ENCODE measurements around the gene BFSP2.
A peak's percentile ranks its signal among the peaks of the same experiment; 100 is the strongest.

The BFSP2 gene

GRCh38 chr3:133414021-133414392 lies 14.2 kb downstream of the BFSP2 start:
- H3K36me3 ChIP-seq (replicated peaks; ENCODE audit: low read depth, low read length) = no peaks in the 10 kb centered on the region
- TF ChIP-seq CTCF (IDR thresholded peaks at IDR 0.05; ENCODE audit: low read depth, low read length) (no peak), EZH2phosphoT487 (IDR thresholded peaks at IDR 0.05; ENCODE audit: low read depth) (no peak)
- no peak overlapping the region for H3K4me2 ChIP-seq (ENCODE audit: low read length)
- H3K4me1 ChIP-seq (ENCODE audit: low read length) = no peaks in the 10 kb centered on the region
- no peak overlapping the region for H2AFZ ChIP-seq (ENCODE audit: low read depth, low read length)
- no peaks in the 10 kb centered on the region for H3K79me2 ChIP-seq (ENCODE audit: low read length)
- H3K9ac ChIP-seq (ENCODE audit: low read length) = no peak overlapping the region
- H3K27ac ChIP-seq (ENCODE audit: low read length) = no peak overlapping the region
- no peak overlapping the region for H3K4me3 ChIP-seq (ENCODE audit: low read length)
- H4K20me1 ChIP-seq (ENCODE audit: insufficient read depth, low read length) = no peaks in the 10 kb centered on the region
- no peaks in the 10 kb centered on the region for H3K9me3 ChIP-seq (ENCODE audit: insufficient read depth, low read length)
- H3K27me3 ChIP-seq (ENCODE audit: low read depth, low read length) = peaks cover 23% of the 10 kb centered on the region

GRCh38 chr3:133418361-133418760 lies 18.5 kb downstream of the BFSP2 start:
- Histone ChIP-seq H3K27me3 (ENCODE audit: low read depth, low read length) (peaks cover 17% of the 10 kb centered on the region), H3K79me2 (ENCODE audit: low read length) (no peaks in the 10 kb centered on the region), H2AFZ (ENCODE audit: low read depth, low read length) (no peak overlapping the region), H3K9ac (ENCODE audit: low read length) (no peak overlapping the region), H3K36me3 (replicated peaks; ENCODE audit: low read depth, low read length) (no peaks in the 10 kb centered on the region), H3K27ac (ENCODE audit: low read length) (no peak overlapping the region), H3K4me3 (ENCODE audit: low read length) (no peak overlapping the region), H3K9me3 (ENCODE audit: insufficient read depth, low read length) (no peaks in the 10 kb centered on the region), H3K4me2 (ENCODE audit: low read length) (no peak overlapping the region), H3K4me1 (ENCODE audit: low read length) (peaks cover 4% of the 10 kb centered on the region; the same call in 1 of the 2 replicates), H4K20me1 (ENCODE audit: insufficient read depth, low read length) (no peaks in the 10 kb centered on the region)
- no peak for TF ChIP-seq EZH2phosphoT487 (IDR thresholded peaks at IDR 0.05; ENCODE audit: low read depth)
- no peak for TF ChIP-seq CTCF (IDR thresholded peaks at IDR 0.05; ENCODE audit: low read depth, low read length)

- Histone ChIP-seq H2AFZ (ENCODE audit: low read depth, low read length) (no peak overlapping the region), H3K4me1 (ENCODE audit: low read length) (peaks cover 7% of the 10 kb centered on the region), H3K79me2 (ENCODE audit: low read length) (no peaks in the 10 kb centered on the region), H3K9me3 (ENCODE audit: insufficient read depth, low read length) (no peaks in the 10 kb centered on the region), H3K27me3 (ENCODE audit: low read depth, low read length) (peaks cover 18% of the 10 kb centered on the region), H3K36me3 (replicated peaks; ENCODE audit: low read depth, low read length) (no peaks in the 10 kb centered on the region), H3K4me3 (ENCODE audit: low read length) (no peak overlapping the region), H3K4me2 (ENCODE audit: low read length) (no peak overlapping the region), H3K9ac (ENCODE audit: low read length) (no peak overlapping the region), H4K20me1 (ENCODE audit: insufficient read depth, low read length) (no peaks in the 10 kb centered on the region), H3K27ac (ENCODE audit: low read length) (no peak overlapping the region)
- TF ChIP-seq CTCF (IDR thresholded peaks at IDR 0.05; ENCODE audit: low read depth, low read length) (no peak), EZH2phosphoT487 (IDR thresholded peaks at IDR 0.05; ENCODE audit: low read depth) (no peak)
These were observed 19.5 kb downstream of the BFSP2 start for GRCh38 chr3:133419151-133419909.

GRCh38 chr3:133424937-133425869 lies 25.3 kb downstream of the BFSP2 start:
- peaks cover 34% of the 10 kb centered on the region for H3K27me3 ChIP-seq (ENCODE audit: low read depth, low read length)

More at GRCh38 chr3:133424937-133425869, 25.3 kb downstream of the BFSP2 start:
- no peak overlapping the region for H2AFZ ChIP-seq (ENCODE audit: low read depth, low read length)
- no peak overlapping the region for H3K27ac ChIP-seq (ENCODE audit: low read length)
- H3K9ac ChIP-seq (ENCODE audit: low read length) = no peak overlapping the region
- no peak for TF ChIP-seq EZH2phosphoT487 (IDR thresholded peaks at IDR 0.05; ENCODE audit: low read depth)
- TF ChIP-seq CTCF (IDR thresholded peaks at IDR 0.05; ENCODE audit: low read depth, low read length) = no peak
- H3K36me3 ChIP-seq (replicated peaks; ENCODE audit: low read depth, low read length) = no peaks in the 10 kb centered on the region
- H3K79me2 ChIP-seq (ENCODE audit: low read length) = no peaks in the 10 kb centered on the region
- peaks cover 17% of the 10 kb centered on the region for H3K4me1 ChIP-seq (ENCODE audit: low read length)
- H3K4me3 ChIP-seq (ENCODE audit: low read length) = no peak overlapping the region
- H3K4me2 ChIP-seq (ENCODE audit: low read length) = peak overlapping the region; percentile 98
- no peaks in the 10 kb centered on the region for H4K20me1 ChIP-seq (ENCODE audit: insufficient read depth, low read length)
- no peaks in the 10 kb centered on the region for H3K9me3 ChIP-seq (ENCODE audit: insufficient read depth, low read length)

Measured in OCI-LY3 (cell line).